HepG2 (cell line): ENCODE data around the gene SLC2A5. TPM values are rescaled to one million over a fixed set of nuclear protein-coding genes. Genes with fewer than 3 reads are reported as not detected.

ENCODE experiments used
- HCFC1 ChIP-seq: fragments of 150-350 bp; IDR thresholded peaks from 2 replicates; pipeline ENCODE4 v1.6.1; 2014; ENCODE audit warnings: low read depth, low read length
- HIVEP1 ChIP-seq: sonication (generic); formaldehyde crosslinking; IDR thresholded peaks from 2 replicates; pipeline ENCODE4 v1.4.0; 2020; ENCODE audit warnings: mild to moderate bottlenecking, missing genetic modification reagents
- KLF12 ChIP-seq: sonication (generic); formaldehyde crosslinking; IDR thresholded peaks from 2 replicates; pipeline ENCODE4 v1.4.0; 2020; ENCODE audit warnings: missing genetic modification reagents, borderline replicate concordance
- LBX2 ChIP-seq: sonication (generic); formaldehyde crosslinking; IDR thresholded peaks from 2 replicates; pipeline ENCODE4 v1.5.0; 2020; ENCODE audit warnings: missing genetic modification reagents, mild to moderate bottlenecking, borderline replicate concordance
- NFE2L2 ChIP-seq: fragments of 150-350 bp; IDR thresholded peaks from 2 replicates; pipeline ENCODE4 v1.6.1; 2014; ENCODE audit warnings: low read length
- NFYC ChIP-seq: IDR thresholded peaks from 2 replicates; pipeline ENCODE4 v1.6.1; 2016; ENCODE audit warnings: missing genetic modification reagents, missing compliant biosample characterization
- NPAS2 ChIP-seq: sonication (generic); formaldehyde crosslinking; IDR thresholded peaks from 2 replicates; pipeline ENCODE4 v1.8.0; 2022; ENCODE audit warnings: mild to moderate bottlenecking, missing genetic modification reagents, borderline replicate concordance
- NR2F6 ChIP-seq, 2 experiments: IDR thresholded peaks; 2 replicates each; pipeline ENCODE4 v1.6.1; 2016; ENCODE audit warnings: antibody characterized with exemption in 1 of 2, mild to moderate bottlenecking in 1 of 2
- RARA ChIP-seq: IDR thresholded peaks from 2 replicates; pipeline ENCODE4 v1.6.1; 2016; ENCODE audit warnings: missing genetic modification reagents, missing compliant biosample characterization
- RFX3 ChIP-seq: IDR thresholded peaks from 2 replicates; pipeline ENCODE4 v1.6.1; 2016; ENCODE audit warnings: missing biosample characterization, missing genetic modification reagents
- SIN3A ChIP-seq: IDR thresholded peaks from 2 replicates; pipeline ENCODE4 v1.6.1; 2011; ENCODE audit warnings: low read depth, mild to moderate bottlenecking, control low read depth, low read length, borderline replicate concordance
- TOPORS ChIP-seq: sonication (generic); formaldehyde crosslinking; IDR thresholded peaks from 2 replicates; pipeline ENCODE4 v1.8.0; 2023; ENCODE audit warnings: mild to moderate bottlenecking, missing genetic modification reagents
- XRCC5 ChIP-seq: fragments of 200-400 bp; formaldehyde crosslinking; optimal IDR thresholded peaks from 2 replicates; pipeline ENCODE3; 2017; ENCODE audit warnings: mild to moderate bottlenecking, low read length
- ZBTB38 ChIP-seq: sonication (generic); formaldehyde crosslinking; IDR thresholded peaks from 2 replicates; pipeline ENCODE4 v1.5.1; 2020; ENCODE audit warnings: mild to moderate bottlenecking, missing genetic modification reagents
- ZNF687 ChIP-seq: sonication (generic); formaldehyde crosslinking; IDR thresholded peaks from 2 replicates; pipeline ENCODE4 v1.5.1; 2020; ENCODE audit warnings: mild to moderate bottlenecking, missing genetic modification reagents, moderate library complexity
- ZUFSP ChIP-seq: sonication (generic); formaldehyde crosslinking; IDR thresholded peaks from 2 replicates; pipeline ENCODE4 v1.9.0; 2021; ENCODE audit warnings: missing genetic modification reagents, mild to moderate bottlenecking, borderline replicate concordance
- polyA plus RNA-seq, 8 experiments: library from polyadenylated mRNA; depleted of rRNA in 3 of 8; stranded (reverse) in 7 of 8; unstranded in 1 of 8; fragments of >200 nt; fragmentation: Illumina TruSeq in 4 of 8; extraction: Trizol in 4 of 8; gene quantifications; 2 replicates each; pipeline versions ENCODE4 v1.2.1 to v1.2.3, GENCODE V29; 2011 to 2016; ENCODE audit warnings: low read depth in 4 of 8, missing spikeins in 1 of 8, mixed read lengths in 1 of 8; ENCODE audit not compliant: insufficient read depth in 1 of 8
- total RNA-seq, 5 experiments: library from RNA; depleted of rRNA; stranded (reverse); fragments of >200 nt; fragmentation: Illumina TruSeq; extraction: Trizol; gene quantifications; 2 replicates each; pipeline ENCODE4 v1.2.3, GENCODE V29; 2016; ENCODE audit warnings: low read depth in 1 of 5

SLC2A5 gene
- total and polyA plus RNA-seq, 2 of the 13 experiments (the other 11 are each of a cell fraction or from before 2014, with no cell fraction given) = 0.04 to 0.54 TPM

- no peak for TF ChIP-seq KLF12 (CRISPR knock-in tag)
- no peak for TF ChIP-seq NPAS2 (CRISPR knock-in tag)
- TF ChIP-seq XRCC5 = peak; percentile 19
- TF ChIP-seq LBX2 = no peak
- peak; percentile 28; the same call in 1 of the 2 replicates for TF ChIP-seq ZNF687 (CRISPR knock-in tag)
- peak; percentile 59; the same call in 1 of the 2 replicates for TF ChIP-seq ZBTB38 (CRISPR knock-in tag)
- TF ChIP-seq SIN3A = 0 out of 2 replicates have a peak, but pooled peaks have one; percentile 21
- TF ChIP-seq RARA (CRISPR knock-in tag) = peak; percentile 37; the same call in 1 of the 2 replicates
- 0 out of 2 replicates have a peak, but pooled peaks have one; percentile 16 for TF ChIP-seq NFE2L2
- TF ChIP-seq NR2F6 (IDR thresholded peaks at IDR 0.05) = 0 out of 2 replicates have a peak, but pooled peaks have one; percentile 27
- no peak for TF ChIP-seq NR2F6 (CRISPR knock-in tag; IDR thresholded peaks at IDR 0.05)
- no peak for TF ChIP-seq RFX3 (CRISPR knock-in tag)
- TF ChIP-seq TOPORS = no peak
- TF ChIP-seq HIVEP1 (CRISPR knock-in tag) = no peak
- no peak for TF ChIP-seq NFYC (CRISPR knock-in tag)
- TF ChIP-seq ZUFSP (CRISPR knock-in tag) = no peak
- no peak for TF ChIP-seq HCFC1
Observed at GRCh38 chr1:9099555-9099954, 30.1 kb upstream of the SLC2A5 start (continued).
